Lower leg skin (tissue), 3 donors: ENCODE measurements around the gene CKMT2.

Experiments used
- CTCF ChIP-seq, 3 donors: fragments of 450-650 bp; IDR thresholded peaks; one replicate each; pipeline ENCODE4 v1.5.1; 2016; ENCODE audit warnings: antibody characterized with exemption in 3 of 3, mild to moderate bottlenecking in 3 of 3, moderate library complexity in 2 of 3
- POLR2A ChIP-seq, 2 donors: fragments of 450-650 bp; IDR thresholded peaks; one replicate each; pipeline ENCODE4 v1.6.1; 2016 to 2017; ENCODE audit warnings: antibody characterized with exemption in 2 of 2, mild to moderate bottlenecking in 1 of 2, moderate library complexity in 1 of 2

GRCh38 chr5:81313686-81314085 lies 80.6 kb downstream of the CKMT2 start:
- no peak for TF ChIP-seq CTCF (IDR thresholded peaks at IDR 0.05)
- TF ChIP-seq POLR2A (IDR thresholded peaks at IDR 0.05), result no peak
